Spleen (tissue), 7 donors: Measurements from ENCODE around the gene PTPN2.

ENCODE experiments used
- CTCF ChIP-seq, 11 experiments: fragments of 200-600 bp in 7 of 11; fragments of 450-650 bp in 4 of 11; sonication (generic) in 4 of 11; IDR thresholded peaks in 8 of 11; conservative IDR thresholded peaks in 3 of 11; 1 replicate in 7 of 11; 2 replicates in 4 of 11; pipeline versions ENCODE4 v1.4.0 to v1.8.0; 2016 to 2021; ENCODE audit warnings: antibody characterized with exemption in 11 of 11, inconsistent platforms in 4 of 11, mild to moderate bottlenecking in 1 of 11
- POLR2A ChIP-seq, 3 donors: fragments of 450-650 bp; IDR thresholded peaks; one replicate each; pipeline ENCODE4 v1.5.1; 2017; ENCODE audit warnings: antibody characterized with exemption in 3 of 3, mild to moderate bottlenecking in 1 of 3
- POLR2AphosphoS5 ChIP-seq, 3 donors: sonication (generic); formaldehyde crosslinking; IDR thresholded peaks; one replicate each; pipeline ENCODE4 v1.5.1; 2017; ENCODE audit warnings: antibody characterized with exemption in 3 of 3
- donor health status: DM: no; HTN: no; CAD: no; lungs with moderate emphysema.
- donor health status: DM: no; HTN: no; CAD: no.
- donor health status: DM: no; HTN: no; CAD: no.

- no peak for TF ChIP-seq POLR2A (IDR thresholded peaks at IDR 0.05)
- no peak for TF ChIP-seq CTCF (IDR thresholded peaks at IDR 0.05 in 8 of 11, conservative IDR thresholded peaks at IDR 0.05 in 3 of 11)
- no peak for TF ChIP-seq POLR2AphosphoS5 (IDR thresholded peaks at IDR 0.05)
Measured at GRCh38 chr18:12816451-12816850, 67.6 kb downstream of the PTPN2 start.
